ENCODE data around the gene CD99. TPM values are rescaled to one million over a fixed set of nuclear protein-coding genes. Genes with fewer than 3 reads are reported as not detected.
A peak's percentile ranks its signal among the peaks of the same experiment; 100 is the strongest.
"Not testable (repeated sequence)": the region's sequence is repeated elsewhere in the genome, so short reads cannot be mapped to it uniquely, and the experiment has no call there.

The CD99 gene
- polyA plus RNA-seq, 4 donors, result 101 to 307 (median 183) TPM

DNA sequence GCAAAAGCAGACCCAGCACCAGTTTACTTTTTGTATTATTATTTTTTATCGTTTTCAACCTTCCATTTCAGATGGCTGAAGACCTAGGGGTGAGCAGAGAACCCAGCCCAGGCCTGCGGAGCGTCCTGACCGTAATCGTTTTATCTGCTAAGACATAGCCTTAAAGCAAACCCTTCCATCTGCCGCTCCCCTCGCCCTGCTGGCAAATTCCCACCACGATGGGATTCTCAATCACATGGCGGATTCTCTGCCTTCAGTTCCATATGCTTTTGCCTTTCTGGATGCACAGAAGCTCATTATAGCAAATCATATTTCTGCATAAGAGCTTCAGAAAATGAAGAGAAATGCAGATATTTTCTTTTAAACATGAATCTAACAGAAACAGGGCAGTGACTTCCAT, 42.2 kb downstream of the CD99 start:
- no peak overlapping the region for H3K4me3 ChIP-seq (ENCODE audit: low read depth in 1 of 3, low read length in 3 of 3)
- WGBS, 3 donors, result 92 to 95% (median 94%) methylated on average over 9 of the region's 9 CpGs
- no peak overlapping the region for H3K27ac ChIP-seq (ENCODE audit: low read depth in 1 of 3, low read length in 2 of 3)
- DNase-seq (no peak), FAIRE-seq (no peak)
- no peaks in the 10 kb centered on the region for H3K27me3 ChIP-seq (ENCODE audit: control insufficient read depth in 3 of 3, insufficient read depth in 3 of 3, low read length in 3 of 3)
- H3K36me3 ChIP-seq (ENCODE audit: control insufficient read depth in 3 of 3, insufficient read depth in 2 of 3, low read depth in 1 of 3, low read length in 3 of 3), result peaks cover 13 to 49% (median 14%) of the 10 kb centered on the region in 3 donors
- H3K9me3 ChIP-seq (ENCODE audit: control insufficient read depth in 2 of 2, insufficient read depth in 1 of 2, low read depth in 1 of 2, low read length in 1 of 2), result peaks cover 0 to 11% of the 10 kb centered on the region in 2 donors
- no peaks in the 10 kb centered on the region for H3K4me1 ChIP-seq (ENCODE audit: control insufficient read depth in 3 of 3, insufficient read depth in 2 of 3, low read depth in 1 of 3, low read length in 2 of 3)

DNA sequence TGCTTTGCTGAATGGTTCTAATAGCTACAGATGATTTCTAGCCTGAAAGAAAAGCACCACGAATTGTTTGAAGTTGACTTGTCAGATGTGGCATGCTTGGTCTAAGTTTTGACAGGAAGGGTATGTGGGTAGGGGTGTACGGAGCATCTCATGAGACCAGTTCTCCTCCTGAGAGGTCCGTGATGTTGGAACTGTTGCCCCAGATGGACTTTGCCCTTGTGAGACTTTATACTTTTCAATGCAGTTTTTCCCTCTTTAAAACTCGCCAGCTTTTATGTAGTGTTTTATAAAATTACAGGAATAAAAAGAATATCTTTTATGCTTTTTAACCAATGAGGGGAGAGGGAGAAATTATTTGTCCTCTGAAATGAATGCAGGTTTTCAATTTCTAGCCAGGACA, 44.2 kb downstream of the CD99 start:
- no peak for FAIRE-seq
- H3K9me3 ChIP-seq (ENCODE audit: control insufficient read depth in 2 of 2, insufficient read depth in 1 of 2, low read depth in 1 of 2, low read length in 1 of 2), result peaks cover 0 to 5% of the 10 kb centered on the region in 2 donors
- H3K4me3 ChIP-seq (ENCODE audit: low read depth in 1 of 3, low read length in 3 of 3), result no peak overlapping the region
- 81 to 88% (median 83%) methylated on average over 4 of the region's 4 CpGs for WGBS, 3 donors
- no peak overlapping the region for H3K27ac ChIP-seq (ENCODE audit: low read depth in 1 of 3, low read length in 2 of 3)
- H3K27me3 ChIP-seq (ENCODE audit: control insufficient read depth in 3 of 3, insufficient read depth in 3 of 3, low read length in 3 of 3), result no peaks in the 10 kb centered on the region
- no peak for DNase-seq
- peaks cover 9 to 41% (median 12%) of the 10 kb centered on the region in 3 donors for H3K36me3 ChIP-seq (ENCODE audit: control insufficient read depth in 3 of 3, insufficient read depth in 2 of 3, low read depth in 1 of 3, low read length in 3 of 3)
- no peaks in the 10 kb centered on the region for H3K4me1 ChIP-seq (ENCODE audit: control insufficient read depth in 3 of 3, insufficient read depth in 2 of 3, low read depth in 1 of 3, low read length in 2 of 3)

DNA sequence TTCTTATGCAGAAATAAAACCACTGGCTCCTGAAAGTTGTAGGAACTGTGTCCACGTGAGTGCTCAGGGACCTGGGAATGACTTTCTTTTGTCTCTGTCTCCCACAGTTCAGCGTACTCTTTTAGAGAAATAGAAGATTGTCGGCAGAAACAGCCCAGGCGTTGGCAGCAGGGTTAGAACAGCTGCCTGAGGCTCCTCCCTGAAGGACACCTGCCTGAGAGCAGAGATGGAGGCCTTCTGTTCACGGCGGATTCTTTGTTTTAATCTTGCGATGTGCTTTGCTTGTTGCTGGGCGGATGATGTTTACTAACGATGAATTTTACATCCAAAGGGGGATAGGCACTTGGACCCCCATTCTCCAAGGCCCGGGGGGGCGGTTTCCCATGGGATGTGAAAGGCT, 49.6 kb downstream of the CD99 start:
- no peak for FAIRE-seq
- no peak overlapping the region for H3K27ac ChIP-seq (ENCODE audit: low read depth in 1 of 3, low read length in 2 of 3)
- peaks cover 7 to 26% (median 12%) of the 10 kb centered on the region in 3 donors for H3K36me3 ChIP-seq (ENCODE audit: control insufficient read depth in 3 of 3, insufficient read depth in 2 of 3, low read depth in 1 of 3, low read length in 3 of 3)
- no peaks in the 10 kb centered on the region for H3K27me3 ChIP-seq (ENCODE audit: control insufficient read depth in 3 of 3, insufficient read depth in 3 of 3, low read length in 3 of 3)
- DNase-seq, result no peak
- WGBS, 3 donors, result 91 to 93% (median 92%) methylated on average over 11 of the region's 11 CpGs
- H3K4me3 ChIP-seq (ENCODE audit: low read depth in 1 of 3, low read length in 3 of 3), result no peak overlapping the region
- H3K4me1 ChIP-seq (ENCODE audit: control insufficient read depth in 3 of 3, insufficient read depth in 2 of 3, low read depth in 1 of 3, low read length in 2 of 3), result no peaks in the 10 kb centered on the region
- H3K9me3 ChIP-seq (ENCODE audit: control insufficient read depth in 2 of 2, insufficient read depth in 1 of 2, low read depth in 1 of 2, low read length in 1 of 2), result no peaks in the 10 kb centered on the region

DNA sequence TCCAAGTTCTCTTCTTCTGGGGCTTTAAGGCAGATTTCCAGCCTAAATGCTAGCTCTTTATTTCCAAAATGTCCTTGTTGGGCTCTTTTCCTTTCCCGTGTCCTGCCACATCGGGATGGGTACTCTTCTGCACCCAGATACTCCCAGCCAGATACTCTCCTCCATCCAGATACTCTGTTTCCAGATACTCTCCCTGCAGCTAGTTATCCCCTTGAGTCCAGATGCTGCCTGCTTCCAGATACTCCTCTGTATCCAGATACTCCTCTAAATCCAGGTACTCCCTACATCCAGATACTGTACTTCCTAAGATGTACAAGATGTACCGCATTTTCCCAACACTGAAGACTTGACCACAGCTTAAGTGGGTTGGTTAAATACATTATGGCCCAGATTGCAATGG, 50.3 kb downstream of the CD99 start:
- no peak overlapping the region for H3K27ac ChIP-seq (ENCODE audit: low read depth in 1 of 3, low read length in 2 of 3)
- FAIRE-seq (no peak), DNase-seq (no peak)
- no peak overlapping the region for H3K4me3 ChIP-seq (ENCODE audit: low read depth in 1 of 3, low read length in 3 of 3)
- peaks cover 4 to 23% (median 12%) of the 10 kb centered on the region in 3 donors for H3K36me3 ChIP-seq (ENCODE audit: control insufficient read depth in 3 of 3, insufficient read depth in 2 of 3, low read depth in 1 of 3, low read length in 3 of 3)
- H3K27me3 ChIP-seq (ENCODE audit: control insufficient read depth in 3 of 3, insufficient read depth in 3 of 3, low read length in 3 of 3), result no peaks in the 10 kb centered on the region
- H3K9me3 ChIP-seq (ENCODE audit: control insufficient read depth in 2 of 2, insufficient read depth in 1 of 2, low read depth in 1 of 2, low read length in 1 of 2), result no peaks in the 10 kb centered on the region
- peaks cover 0 to 6% (median 0%) of the 10 kb centered on the region in 3 donors for H3K4me1 ChIP-seq (ENCODE audit: control insufficient read depth in 3 of 3, insufficient read depth in 2 of 3, low read depth in 1 of 3, low read length in 2 of 3)
- WGBS, 3 donors, result 97 to 100% (median 98%) methylated on average over 3 of the region's 3 CpGs

DNA sequence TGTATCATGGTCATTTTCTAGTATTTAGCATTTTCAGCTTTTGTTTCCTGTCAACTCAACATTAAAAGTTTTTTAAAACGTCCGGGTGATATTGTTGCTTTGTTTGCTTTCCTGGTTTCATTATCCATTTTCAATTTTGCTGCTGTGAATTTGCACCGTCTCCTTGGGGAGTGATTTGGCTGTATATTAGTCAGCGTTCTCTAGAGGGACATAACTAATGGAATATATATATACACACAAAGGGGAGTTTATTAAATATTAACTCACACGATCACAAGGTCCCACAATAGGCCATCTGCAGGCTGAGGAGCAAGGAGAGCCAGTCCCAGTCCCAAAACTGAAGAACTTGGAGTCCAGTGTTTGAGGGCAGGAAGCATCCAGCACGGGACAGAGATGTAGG, 55.2 kb downstream of the CD99 start:
- H3K9me3 ChIP-seq (ENCODE audit: control insufficient read depth in 2 of 2, insufficient read depth in 1 of 2, low read depth in 1 of 2, low read length in 1 of 2); H3K4me3 ChIP-seq (ENCODE audit: low read depth in 1 of 3, low read length in 3 of 3); H3K4me1 ChIP-seq (ENCODE audit: control insufficient read depth in 3 of 3, insufficient read depth in 2 of 3, low read depth in 1 of 3, low read length in 2 of 3); H3K36me3 ChIP-seq (ENCODE audit: control insufficient read depth in 3 of 3, insufficient read depth in 2 of 3, low read depth in 1 of 3, low read length in 3 of 3); FAIRE-seq; H3K27me3 ChIP-seq (ENCODE audit: control insufficient read depth in 3 of 3, insufficient read depth in 3 of 3, low read length in 3 of 3): not testable (repeated sequence)
- peak; percentile 29 to 38 for DNase-seq
- whole genome bisulfite sequencing, 3 donors, result 10 to 23% (median 23%) methylated on average over 6 of the region's 6 CpGs
- peak overlapping the region in 2 of 3 donors; percentile 27 to 38 for H3K27ac ChIP-seq (ENCODE audit: low read depth in 1 of 3, low read length in 2 of 3)

DNA sequence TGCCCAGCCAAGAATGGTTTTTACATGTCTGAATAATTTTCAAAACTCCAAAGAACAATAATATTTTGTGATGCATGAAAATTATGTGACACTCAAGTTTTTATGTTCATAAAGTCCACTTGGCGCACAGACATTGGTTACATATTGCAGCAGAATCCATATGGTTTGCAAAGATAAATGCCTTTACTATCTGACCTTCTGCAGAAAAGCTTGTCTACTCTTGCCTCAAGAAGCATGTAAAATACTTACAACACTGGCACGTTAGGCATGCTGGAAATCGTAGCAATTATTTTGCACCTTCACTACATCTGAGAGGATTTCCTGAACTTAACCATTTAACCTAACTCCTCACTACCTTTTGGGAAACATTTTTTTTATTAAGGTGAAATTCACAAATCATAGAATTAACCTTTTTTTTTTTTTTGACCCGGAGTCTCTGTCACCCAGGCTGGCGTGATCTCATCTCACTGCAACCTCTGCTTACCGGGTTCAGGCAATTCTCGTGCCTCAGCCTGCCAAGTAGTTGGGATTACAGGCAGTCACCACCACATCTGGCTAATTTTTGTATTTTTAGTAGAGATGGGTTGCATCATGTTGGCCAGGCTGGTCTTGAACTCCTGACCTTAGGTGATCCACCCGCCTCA, 57.2 kb downstream of the CD99 start:
- WGBS, 3 donors, result 83 to 86% (median 83%) methylated on average over 8 of the region's 8 CpGs
- DNase-seq (no peak), FAIRE-seq (no peak)
- H3K4me1 ChIP-seq (ENCODE audit: control insufficient read depth in 3 of 3, insufficient read depth in 2 of 3, low read depth in 1 of 3, low read length in 2 of 3), result peaks cover 0 to 9% (median 0%) of the 10 kb centered on the region in 3 donors
- no peak overlapping the region for H3K27ac ChIP-seq (ENCODE audit: low read depth in 1 of 3, low read length in 2 of 3)
- H3K4me3 ChIP-seq (ENCODE audit: low read depth in 1 of 3, low read length in 3 of 3), result no peak overlapping the region
- H3K9me3 ChIP-seq (ENCODE audit: control insufficient read depth in 2 of 2, insufficient read depth in 1 of 2, low read depth in 1 of 2, low read length in 1 of 2), result no peaks in the 10 kb centered on the region
- H3K36me3 ChIP-seq (ENCODE audit: control insufficient read depth in 3 of 3, insufficient read depth in 2 of 3, low read depth in 1 of 3, low read length in 3 of 3), result no peaks in the 10 kb centered on the region
- no peaks in the 10 kb centered on the region for H3K27me3 ChIP-seq (ENCODE audit: control insufficient read depth in 3 of 3, insufficient read depth in 3 of 3, low read length in 3 of 3)

DNA sequence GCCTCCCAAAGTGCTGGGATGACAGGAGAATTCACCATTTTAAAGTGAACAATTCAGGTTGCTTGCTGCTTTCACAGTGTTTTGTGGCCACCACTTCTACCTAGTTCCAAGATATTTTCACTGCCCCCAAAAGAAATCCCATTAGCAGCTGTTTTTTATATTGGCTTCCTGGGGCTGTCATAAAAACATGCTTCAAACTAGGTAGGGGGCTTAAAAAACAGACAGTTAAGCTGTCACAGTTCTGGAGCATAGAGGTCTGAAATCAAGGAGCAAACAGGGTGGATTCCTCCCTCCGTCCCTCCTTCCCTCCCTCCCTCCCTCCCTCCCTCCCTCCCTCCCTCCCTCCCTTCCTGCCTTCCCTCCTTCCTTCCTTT, 57.7 kb downstream of the CD99 start:
- Histone ChIP-seq H3K9me3 (ENCODE audit: control insufficient read depth in 2 of 2, insufficient read depth in 1 of 2, low read depth in 1 of 2, low read length in 1 of 2) (no peaks in the 10 kb centered on the region), H3K4me1 (ENCODE audit: control insufficient read depth in 3 of 3, insufficient read depth in 2 of 3, low read depth in 1 of 3, low read length in 2 of 3) (peaks cover 0 to 9% (median 0%) of the 10 kb centered on the region in 3 donors), H3K27ac (ENCODE audit: low read depth in 1 of 3, low read length in 2 of 3) (no peak overlapping the region), H3K36me3 (ENCODE audit: control insufficient read depth in 3 of 3, insufficient read depth in 2 of 3, low read depth in 1 of 3, low read length in 3 of 3) (no peaks in the 10 kb centered on the region), H3K27me3 (ENCODE audit: control insufficient read depth in 3 of 3, insufficient read depth in 3 of 3, low read length in 3 of 3) (no peaks in the 10 kb centered on the region), H3K4me3 (ENCODE audit: low read depth in 1 of 3, low read length in 3 of 3) (no peak overlapping the region)
- DNase-seq, result no peak
- no peak for FAIRE-seq
- WGBS, 3 donors, result 36 to 80% (median 47%) methylated on average over 1 of the region's 1 CpG

DNA sequence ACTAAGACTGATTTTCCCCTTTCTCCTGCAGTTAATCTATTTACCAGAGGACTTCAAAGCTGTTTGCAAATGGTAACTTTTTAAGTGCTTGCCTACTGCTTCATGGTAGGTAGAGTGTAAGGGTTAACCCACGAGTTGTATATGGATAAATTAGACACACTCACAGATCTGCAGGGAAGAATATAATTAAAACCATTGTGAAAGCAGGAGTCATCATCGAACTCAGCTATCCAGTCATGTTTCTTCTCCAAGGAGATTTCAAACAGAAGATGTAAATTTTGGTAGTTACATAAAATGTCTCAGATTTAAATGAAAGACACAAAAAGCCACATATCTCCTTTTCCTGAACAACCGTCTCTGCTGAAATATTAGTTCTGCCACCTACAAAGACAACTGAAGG, 60.2 kb downstream of the CD99 start:
- Histone ChIP-seq H3K4me3 (ENCODE audit: low read depth in 1 of 3, low read length in 3 of 3) (no peak overlapping the region), H3K27ac (ENCODE audit: low read depth in 1 of 3, low read length in 2 of 3) (no peak overlapping the region), H3K27me3 (ENCODE audit: control insufficient read depth in 3 of 3, insufficient read depth in 3 of 3, low read length in 3 of 3) (no peaks in the 10 kb centered on the region), H3K9me3 (ENCODE audit: control insufficient read depth in 2 of 2, insufficient read depth in 1 of 2, low read depth in 1 of 2, low read length in 1 of 2) (no peaks in the 10 kb centered on the region), H3K4me1 (ENCODE audit: control insufficient read depth in 3 of 3, insufficient read depth in 2 of 3, low read depth in 1 of 3, low read length in 2 of 3) (peaks cover 0 to 4% (median 0%) of the 10 kb centered on the region in 3 donors), H3K36me3 (ENCODE audit: control insufficient read depth in 3 of 3, insufficient read depth in 2 of 3, low read depth in 1 of 3, low read length in 3 of 3) (no peaks in the 10 kb centered on the region)
- no peak for DNase-seq
- WGBS, 3 donors, result 49 to 58% (median 54%) methylated on average over 3 of the region's 3 CpGs
- FAIRE-seq, result no peak

DNA sequence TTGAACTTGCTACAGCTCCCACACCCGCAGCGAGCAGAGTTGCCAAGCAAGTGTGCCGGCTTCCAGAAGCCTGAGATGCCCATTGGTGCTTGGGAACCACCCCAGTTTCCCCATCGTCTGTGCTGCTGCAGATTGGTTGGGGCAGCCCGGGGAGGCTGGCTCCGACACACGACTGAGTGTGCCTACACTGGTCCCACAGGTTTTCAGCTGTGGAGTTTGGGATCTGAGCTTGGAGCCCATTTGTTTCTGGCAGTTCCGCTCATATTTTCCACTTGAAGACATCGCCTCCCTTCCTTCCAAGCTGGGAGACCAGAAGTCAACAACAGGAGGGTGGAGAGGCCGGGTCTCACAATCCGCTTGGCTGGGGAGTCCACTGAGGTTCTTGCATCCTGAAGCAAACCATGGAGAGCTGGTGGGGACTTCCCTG, 60.8 kb downstream of the CD99 start, which contains the start of gene XG:
Gene XG (plus strand): TSS at position 167 of the 427 bp plus-strand sequence. CDS start 235 bp downstream, at position 402.
- H3K27ac ChIP-seq (ENCODE audit: low read depth in 1 of 3, low read length in 2 of 3); H3K36me3 ChIP-seq (ENCODE audit: control insufficient read depth in 3 of 3, insufficient read depth in 2 of 3, low read depth in 1 of 3, low read length in 3 of 3); FAIRE-seq; H3K4me1 ChIP-seq (ENCODE audit: control insufficient read depth in 3 of 3, insufficient read depth in 2 of 3, low read depth in 1 of 3, low read length in 2 of 3); DNase-seq; H3K9me3 ChIP-seq (ENCODE audit: control insufficient read depth in 2 of 2, insufficient read depth in 1 of 2, low read depth in 1 of 2, low read length in 1 of 2); H3K4me3 ChIP-seq (ENCODE audit: low read depth in 1 of 3, low read length in 3 of 3); H3K27me3 ChIP-seq (ENCODE audit: control insufficient read depth in 3 of 3, insufficient read depth in 3 of 3, low read length in 3 of 3): not testable (repeated sequence)
- 59 to 74% (median 65%) methylated on average over 11 of the region's 11 CpGs for WGBS, 3 donors
